Measurements from ENCODE around the gene SMARCA2.

Gene SMARCA2

GRCh38 chr9:2180704-2181103 is 165.6 kb downstream of the SMARCA2 start:
- Histone ChIP-seq H2AFZ (ENCODE audit: low read depth, low read length, severe bottlenecking) (no peak overlapping the region), H3K27me3 (ENCODE audit: low read length) (no peaks in the 10 kb centered on the region), H3K9ac (ENCODE audit: low read length) (no peak overlapping the region), H3K36me3 (ENCODE audit: low read length) (no peaks in the 10 kb centered on the region), H3K27ac (ENCODE audit: low read depth, low read length) (no peak overlapping the region), H3K4me2 (ENCODE audit: low read depth, low read length, poor library complexity, severe bottlenecking) (no peak overlapping the region), H4K20me1 (ENCODE audit: low read depth, low read length) (no peaks in the 10 kb centered on the region), H3F3A (ENCODE audit: insufficient read depth) (no peaks in the 10 kb centered on the region), H3K79me2 (ENCODE audit: insufficient read depth, low read length) (no peaks in the 10 kb centered on the region), H3K9me3 (ENCODE audit: insufficient read depth, low read length) (no peaks in the 10 kb centered on the region), H3K9me2 (replicated peaks; ENCODE audit: insufficient read depth, low read length) (no peaks in the 10 kb centered on the region), H3K4me3 (ENCODE audit: insufficient read depth, low read length, poor library complexity, severe bottlenecking) (no peak overlapping the region)
- TF ChIP-seq CTCF (IDR thresholded peaks at IDR 0.05; ENCODE audit: insufficient read depth, low read length, poor library complexity, severe bottlenecking) (no peak), EZH2phosphoT487 (conservative IDR thresholded peaks at IDR 0.05; ENCODE audit: low read length) (no peak)

GRCh38 chr9:2181792-2182191 is 166.6 kb downstream of the SMARCA2 start:
- no peaks in the 10 kb centered on the region for H3K27me3 ChIP-seq (ENCODE audit: low read length)
- H3K4me3 ChIP-seq (ENCODE audit: insufficient read depth, low read length, poor library complexity, severe bottlenecking): no peak overlapping the region
- TF ChIP-seq CTCF (IDR thresholded peaks at IDR 0.05; ENCODE audit: insufficient read depth, low read length, poor library complexity, severe bottlenecking): peak; percentile 27
- TF ChIP-seq EZH2phosphoT487 (conservative IDR thresholded peaks at IDR 0.05; ENCODE audit: low read length): no peak
- H3K27ac ChIP-seq (ENCODE audit: low read depth, low read length): no peak overlapping the region
- H3K79me2 ChIP-seq (ENCODE audit: insufficient read depth, low read length): no peaks in the 10 kb centered on the region
- no peak overlapping the region for H3K9ac ChIP-seq (ENCODE audit: low read length)
- no peak overlapping the region for H2AFZ ChIP-seq (ENCODE audit: low read depth, low read length, severe bottlenecking)
- no peaks in the 10 kb centered on the region for H4K20me1 ChIP-seq (ENCODE audit: low read depth, low read length)
- no peaks in the 10 kb centered on the region for H3K9me2 ChIP-seq (replicated peaks; ENCODE audit: insufficient read depth, low read length)
- H3K36me3 ChIP-seq (ENCODE audit: low read length): no peaks in the 10 kb centered on the region
- no peaks in the 10 kb centered on the region for H3F3A ChIP-seq (ENCODE audit: insufficient read depth)
- H3K4me2 ChIP-seq (ENCODE audit: low read depth, low read length, poor library complexity, severe bottlenecking): no peak overlapping the region
- no peaks in the 10 kb centered on the region for H3K9me3 ChIP-seq (ENCODE audit: insufficient read depth, low read length)

GRCh38 chr9:2190939-2191608 is 175.9 kb downstream of the SMARCA2 start:
- H3K9me3 ChIP-seq (ENCODE audit: insufficient read depth, low read length): no peaks in the 10 kb centered on the region
- no peak overlapping the region for H3K4me2 ChIP-seq (ENCODE audit: low read depth, low read length, poor library complexity, severe bottlenecking)
- no peak overlapping the region for H3K9ac ChIP-seq (ENCODE audit: low read length)
- H3K4me3 ChIP-seq (ENCODE audit: insufficient read depth, low read length, poor library complexity, severe bottlenecking): no peak overlapping the region
- H3K27ac ChIP-seq (ENCODE audit: low read depth, low read length): no peak overlapping the region
- H3F3A ChIP-seq (ENCODE audit: insufficient read depth): no peaks in the 10 kb centered on the region
- no peaks in the 10 kb centered on the region for H4K20me1 ChIP-seq (ENCODE audit: low read depth, low read length)
- H3K36me3 ChIP-seq (ENCODE audit: low read length): no peaks in the 10 kb centered on the region
- H3K79me2 ChIP-seq (ENCODE audit: insufficient read depth, low read length): no peaks in the 10 kb centered on the region
- TF ChIP-seq EZH2phosphoT487 (conservative IDR thresholded peaks at IDR 0.05; ENCODE audit: low read length) (no peak), CTCF (IDR thresholded peaks at IDR 0.05; ENCODE audit: insufficient read depth, low read length, poor library complexity, severe bottlenecking) (no peak)
- no peaks in the 10 kb centered on the region for H3K9me2 ChIP-seq (replicated peaks; ENCODE audit: insufficient read depth, low read length)
- H3K27me3 ChIP-seq (ENCODE audit: low read length): no peaks in the 10 kb centered on the region
- no peak overlapping the region for H2AFZ ChIP-seq (ENCODE audit: low read depth, low read length, severe bottlenecking)

Measured in SU-DHL-6 (cell line).